ENCODE data around the gene SLC35D3. TPM values are rescaled to one million over a fixed set of nuclear protein-coding genes. Genes with fewer than 3 reads are reported as not detected.
A peak's percentile ranks its signal among the peaks of the same experiment; 100 is the strongest.

The SLC35D3 gene
- total RNA-seq, 1 donor from 2014 or later: not detected

DNA sequence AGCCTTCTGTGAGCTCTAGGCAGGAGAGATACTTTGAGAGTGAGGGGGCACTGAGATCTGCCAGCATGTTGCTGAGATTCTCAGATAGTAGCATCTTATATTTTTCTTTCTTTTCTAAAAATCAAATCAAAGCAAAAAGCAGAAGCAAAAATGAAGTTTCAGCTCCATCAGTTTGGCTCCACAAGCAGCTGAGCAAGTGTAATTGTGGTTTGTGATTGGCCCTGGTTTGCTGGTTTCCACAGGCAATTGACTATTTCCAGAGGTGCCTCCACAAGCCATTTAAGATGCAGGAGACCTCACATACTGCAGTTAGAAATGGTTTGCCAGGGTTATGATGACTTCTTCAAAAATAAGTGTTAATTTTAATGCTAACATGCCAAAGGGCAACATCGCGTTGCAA, 4.3 kb downstream of the SLC35D3 start:
- intact Hi-C loops (cut with DNase I): no loop called here
- DNase-seq (ENCODE audit: low spot score in 2 of 2): no peak
- Histone ChIP-seq H3K9me3 (no peaks in the 10 kb centered on the region), H3K4me1 (peaks cover 3 to 19% of the 10 kb centered on the region in 2 donors), H3K27ac (no peak overlapping the region), H3K36me3 (no peaks in the 10 kb centered on the region), H3K27me3 (peaks cover 5% of the 10 kb centered on the region), H3K4me3 (no peak overlapping the region)
- TF ChIP-seq CTCF (IDR thresholded peaks at IDR 0.05): no peak

GRCh38 chr6:136927292-136927691, 5.2 kb downstream of the SLC35D3 start:
- Histone ChIP-seq H3K27ac (no peak overlapping the region), H3K36me3 (no peaks in the 10 kb centered on the region), H3K4me1 (peaks cover 3 to 12% of the 10 kb centered on the region in 2 donors), H3K27me3 (peaks cover 5% of the 10 kb centered on the region), H3K4me3 (no peak overlapping the region), H3K9me3 (no peaks in the 10 kb centered on the region)
- peak in 1 of 3 experiments; percentile 17 for TF ChIP-seq CTCF (IDR thresholded peaks at IDR 0.05)
- no peak for DNase-seq (ENCODE audit: low spot score in 2 of 2)
- intact Hi-C loops (cut with DNase I): no loop called here

DNA sequence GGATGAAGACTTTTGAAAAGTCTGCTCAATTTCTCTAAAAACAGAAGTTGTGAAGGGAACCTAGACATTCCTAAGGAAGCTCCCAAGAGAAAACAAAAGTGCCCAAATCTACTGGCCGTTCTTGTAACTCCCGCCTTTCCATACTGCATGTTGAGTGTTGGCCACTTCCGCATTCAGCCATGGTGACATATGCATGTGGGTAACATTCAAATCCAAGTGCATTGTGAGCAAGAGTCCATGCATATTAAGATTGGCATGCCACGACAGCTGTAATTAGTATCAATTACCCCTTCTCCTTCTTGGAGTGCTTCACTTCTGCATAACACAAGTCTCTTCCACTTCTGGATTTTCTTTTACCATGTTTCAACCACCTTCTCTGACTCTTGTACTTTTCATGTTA, 8.4 kb downstream of the SLC35D3 start:
- DNase-seq (ENCODE audit: low spot score in 2 of 2): no peak
- H3K27me3 ChIP-seq: no peaks in the 10 kb centered on the region
- no peak overlapping the region for H3K4me3 ChIP-seq
- H3K9me3 ChIP-seq: no peaks in the 10 kb centered on the region
- TF ChIP-seq CTCF (IDR thresholded peaks at IDR 0.05): no peak
- no peaks in the 10 kb centered on the region for H3K4me1 ChIP-seq
- H3K36me3 ChIP-seq: no peaks in the 10 kb centered on the region
- intact Hi-C loops (cut with DNase I): no loop called here
- H3K27ac ChIP-seq: no peak overlapping the region

- no peak for TF ChIP-seq CTCF (IDR thresholded peaks at IDR 0.05)
These were observed 10.5 kb downstream of the SLC35D3 start for GRCh38 chr6:136932599-136932998.

GRCh38 chr6:136945072-136945471, 23.0 kb downstream of the SLC35D3 start:
- Histone ChIP-seq H3K27ac (no peak overlapping the region), H3K27me3 (no peaks in the 10 kb centered on the region), H3K9me3 (no peaks in the 10 kb centered on the region), H3K4me3 (no peak overlapping the region), H3K36me3 (no peaks in the 10 kb centered on the region), H3K4me1 (no peaks in the 10 kb centered on the region)
- no peak for TF ChIP-seq CTCF (IDR thresholded peaks at IDR 0.05)
- intact Hi-C loops (cut with DNase I): no loop called here
- no peak for DNase-seq (ENCODE audit: low spot score in 2 of 2)

More at GRCh38 chr6:136932599-136932998, 10.5 kb downstream of the SLC35D3 start:
- no peak overlapping the region for H3K27ac ChIP-seq
- H3K27me3 ChIP-seq: no peaks in the 10 kb centered on the region
- DNase-seq (ENCODE audit: low spot score in 2 of 2): no peak
- H3K9me3 ChIP-seq: no peaks in the 10 kb centered on the region
- no peaks in the 10 kb centered on the region for H3K4me1 ChIP-seq
- no peaks in the 10 kb centered on the region for H3K36me3 ChIP-seq
- H3K4me3 ChIP-seq: no peak overlapping the region
- intact Hi-C loops (cut with DNase I): no loop called here

- Histone ChIP-seq H3K36me3 (no peaks in the 10 kb centered on the region), H3K9me3 (no peaks in the 10 kb centered on the region), H3K4me1 (no peaks in the 10 kb centered on the region), H3K27ac (no peak overlapping the region), H3K4me3 (no peak overlapping the region), H3K27me3 (no peaks in the 10 kb centered on the region)
- intact Hi-C loops (cut with DNase I): no loop called here
- no peak for DNase-seq (ENCODE audit: low spot score in 2 of 2)
- TF ChIP-seq CTCF (IDR thresholded peaks at IDR 0.05): no peak
These were observed 23.6 kb downstream of the SLC35D3 start for GRCh38 chr6:136945711-136946121.

Measured in ascending aorta (tissue), 2 donors.